H9 (cell line): ENCODE data around the gene ZNF12. TPM values are rescaled to one million over a fixed set of nuclear protein-coding genes. Genes with fewer than 3 reads are reported as not detected.
A peak's percentile ranks its signal among the peaks of the same experiment; 100 is the strongest.

Experiments
- DNase-seq: peaks from one replicate; pipeline ENCODE4 v3.0.0-alpha.2; 2017
- H2AFZ ChIP-seq: one replicate; pipeline ENCODE4 v1.6.1; 2013; ENCODE audit warnings: mild to moderate bottlenecking, low read length, control low read depth, moderate library complexity
- H2AK5ac ChIP-seq: 2 replicates; pipeline ENCODE4 v1.6.1; 2013; ENCODE audit warnings: low read length, control low read depth, mixed read lengths; ENCODE audit not compliant: insufficient read length
- H2BK120ac ChIP-seq: one replicate; pipeline ENCODE4 v1.6.1; 2013; ENCODE audit warnings: low read depth, mild to moderate bottlenecking, low read length, control low read depth, inconsistent platforms; ENCODE audit not compliant: poor library complexity, severe bottlenecking
- H2BK12ac ChIP-seq: 2 replicates; pipeline ENCODE4 v1.6.1; 2013; ENCODE audit warnings: low read length, control low read depth, mixed read lengths, low read depth; ENCODE audit not compliant: insufficient read length
- H2BK15ac ChIP-seq: 2 replicates; pipeline ENCODE4 v1.6.1; 2013; ENCODE audit warnings: low read depth, low read length, control low read depth
- H2BK20ac ChIP-seq: one replicate; pipeline ENCODE4 v1.6.1; 2013; ENCODE audit warnings: low read depth, mild to moderate bottlenecking, low read length, control low read depth, inconsistent platforms; ENCODE audit not compliant: poor library complexity, severe bottlenecking
- H2BK5ac ChIP-seq: 2 replicates; pipeline ENCODE4 v1.6.1; 2013; ENCODE audit warnings: low read length, control low read depth, mixed read lengths; ENCODE audit not compliant: insufficient read length
- H3K14ac ChIP-seq: 2 replicates; pipeline ENCODE4 v1.6.1; 2013; ENCODE audit warnings: low read length, control low read depth; ENCODE audit not compliant: insufficient read depth
- H3K18ac ChIP-seq: 2 replicates; pipeline ENCODE4 v1.6.1; 2013; ENCODE audit warnings: low read depth, mild to moderate bottlenecking, mixed read lengths, low read length, control low read depth; ENCODE audit not compliant: insufficient read length
- H3K23ac ChIP-seq: 2 replicates; pipeline ENCODE4 v1.6.1; 2013; ENCODE audit warnings: low read length, control low read depth, mixed read lengths, low read depth; ENCODE audit not compliant: insufficient read length
- H3K23me2 ChIP-seq: 2 replicates; pipeline ENCODE4 v1.6.1; 2013; ENCODE audit warnings: low read depth, mild to moderate bottlenecking, mixed read lengths, low read length, control low read depth; ENCODE audit not compliant: insufficient read length, poor library complexity, severe bottlenecking
- H3K27ac ChIP-seq: 2 replicates; pipeline ENCODE4 v1.5.1; 2013; ENCODE audit warnings: low read length, control low read depth, mixed read lengths, low read depth; ENCODE audit not compliant: insufficient read length
- H3K27me3 ChIP-seq: 2 replicates; pipeline ENCODE4 v1.6.1; 2013; ENCODE audit warnings: low read length, control low read depth, inconsistent platforms; ENCODE audit not compliant: insufficient read depth
- H3K4ac ChIP-seq: 2 replicates; pipeline ENCODE4 v1.6.1; 2013; ENCODE audit warnings: low read depth, mild to moderate bottlenecking, control low read depth, inconsistent platforms, low read length, moderate library complexity
- H3K4me1 ChIP-seq: 2 replicates; pipeline ENCODE4 v1.6.1; 2013; ENCODE audit warnings: low read length, control low read depth, inconsistent platforms; ENCODE audit not compliant: insufficient read depth
- H3K4me2 ChIP-seq: 2 replicates; pipeline ENCODE4 v1.6.1; 2013; ENCODE audit warnings: low read length, control low read depth, mixed read lengths; ENCODE audit not compliant: insufficient read length, insufficient read depth
- H3K56ac ChIP-seq: 2 replicates; pipeline ENCODE4 v1.6.1; 2013; ENCODE audit warnings: low read depth, mild to moderate bottlenecking, mixed read lengths, low read length, control low read depth; ENCODE audit not compliant: insufficient read length
- H3K79me1 ChIP-seq: 2 replicates; pipeline ENCODE4 v1.6.1; 2013; ENCODE audit warnings: low read depth, mild to moderate bottlenecking, moderate library complexity, low read length, control low read depth, inconsistent platforms; ENCODE audit not compliant: insufficient read depth, poor library complexity, severe bottlenecking
- H3K79me2 ChIP-seq: 2 replicates; pipeline ENCODE4 v1.6.1; 2013; ENCODE audit warnings: low read length, control low read depth, inconsistent platforms; ENCODE audit not compliant: insufficient read depth
- H3K9ac ChIP-seq: 2 replicates; pipeline ENCODE4 v1.6.1; 2013; ENCODE audit warnings: low read length, control low read depth, mixed read lengths; ENCODE audit not compliant: insufficient read length; ENCODE audit errors: extremely low read depth
- H3K9me3 ChIP-seq: one replicate; pipeline ENCODE4 v1.6.1; 2013; ENCODE audit warnings: low read depth, low read length, inconsistent platforms; ENCODE audit not compliant: control insufficient read depth
- H3T11ph ChIP-seq: one replicate; pipeline ENCODE4 v1.6.1; 2013; ENCODE audit warnings: mild to moderate bottlenecking, low read length, control low read depth, inconsistent platforms
- H4K20me1 ChIP-seq: one replicate; pipeline ENCODE4 v1.6.1; 2013; ENCODE audit not compliant: control insufficient read depth, insufficient read length, insufficient read depth
- H4K5ac ChIP-seq: 2 replicates; pipeline ENCODE4 v1.6.1; 2013; ENCODE audit warnings: low read depth, mild to moderate bottlenecking, mixed read lengths, low read length, control low read depth; ENCODE audit not compliant: insufficient read length
- H4K8ac ChIP-seq: replicated peaks from 2 replicates; pipeline ENCODE4 v1.6.1; 2013; ENCODE audit warnings: low read length, control low read depth, mixed read lengths, low read depth; ENCODE audit not compliant: insufficient read length
- H4K91ac ChIP-seq: 2 replicates; pipeline ENCODE4 v1.6.1; 2013; ENCODE audit warnings: low read depth, mild to moderate bottlenecking, moderate library complexity, mixed read lengths, low read length, control low read depth; ENCODE audit not compliant: insufficient read length
- H3K27ac Mint-ChIP-seq, 3 experiments: 2 replicates in 2 of 3; 3 replicates in 1 of 3; pipeline ENCODE4 v1.8.0; 2020 to 2021; ENCODE audit warnings: mixed read lengths in 3 of 3, mild to moderate bottlenecking in 1 of 3, moderate library complexity in 1 of 3
- H3K27me3 Mint-ChIP-seq: 2 replicates; pipeline ENCODE4 v1.8.0; 2021; ENCODE audit warnings: low read depth, mild to moderate bottlenecking, moderate library complexity, mixed read lengths
- H3K36me3 Mint-ChIP-seq, 3 experiments: 2 replicates in 2 of 3; 3 replicates in 1 of 3; pipeline ENCODE4 v1.8.0; 2020 to 2021; ENCODE audit warnings: low read depth in 3 of 3, mixed read lengths in 3 of 3; ENCODE audit not compliant: insufficient read depth in 1 of 3
- H3K4me1 Mint-ChIP-seq, 2 experiments: 2 replicates each; pipeline ENCODE4 v1.8.0; 2020; ENCODE audit warnings: mixed read lengths in 2 of 2
- H3K4me3 Mint-ChIP-seq, 2 experiments: 2 replicates in 1 of 2; 3 replicates in 1 of 2; pipeline ENCODE4 v1.8.0; 2020 to 2021; ENCODE audit warnings: mild to moderate bottlenecking in 2 of 2, mixed read lengths in 2 of 2, moderate library complexity in 1 of 2
- H3K9me3 Mint-ChIP-seq, 2 experiments: 2 replicates in 1 of 2; 3 replicates in 1 of 2; pipeline ENCODE4 v1.8.0; 2020; ENCODE audit warnings: mild to moderate bottlenecking in 2 of 2, mixed read lengths in 2 of 2, moderate library complexity in 1 of 2
- WGBS: extraction: QIAGEN DNeasy Blood & Tissue Kit; methylation state at CpG from one replicate; pipeline ENCODE4 v1.1.7; 2013; ENCODE audit warnings: missing lambda C conversion rate, low lambda C conversion rate, mixed read lengths; ENCODE audit not compliant: insufficient read length; ENCODE audit errors: extremely low coverage; 5-methylcytosine and 5-hydroxymethylcytosine counted together
- total RNA-seq: library from RNA; stranded (reverse); gene quantifications from 2 replicates; pipeline ENCODE4 v1.2.1, GENCODE V29; 2021
- TF ChIP-seq, protein P1 (sequence below): fragments of 200-600 bp; sonication (generic); conservative IDR thresholded peaks from 3 replicates; pipeline ENCODE4 v1.8.0; 2021; ENCODE audit warnings: antibody characterized with exemption, mild to moderate bottlenecking

Gene ZNF12
- total RNA-seq, 1 experiment from 2014 or later, result 19.1 TPM

GRCh38 chr7:6655636-6656385 is 50.9 kb downstream of the ZNF12 start:
- Histone ChIP-seq H3K9me3 (no peaks in the 10 kb centered on the region), H2BK20ac (no peak overlapping the region), H3K23ac (no peak overlapping the region), H2AFZ (no peak overlapping the region), H2BK5ac (no peak overlapping the region), H3K4me2 (no peak overlapping the region), H4K5ac (no peak overlapping the region), H3K4me1 (no peaks in the 10 kb centered on the region), H2BK15ac (no peak overlapping the region), H3K79me1 (no peaks in the 10 kb centered on the region), H2BK12ac (no peak overlapping the region), H3K79me2 (no peaks in the 10 kb centered on the region), H3K18ac (no peak overlapping the region), H3K27me3 (no peaks in the 10 kb centered on the region), H4K91ac (no peak overlapping the region), H3K23me2 (no peaks in the 10 kb centered on the region), H4K20me1 (no peaks in the 10 kb centered on the region), H3K4ac (no peak overlapping the region), H3K14ac (no peak overlapping the region; the same call in 1 of the 2 replicates), H3K9ac (no peak overlapping the region), H3K56ac (no peak overlapping the region), H3T11ph (no peak overlapping the region), H3K27ac (no peak overlapping the region), H4K8ac (no peak overlapping the region), H2AK5ac (no peak overlapping the region), H2BK120ac (no peak overlapping the region)
- WGBS, result no CpG with 5 or more reads among the region's 17 CpGs
- TF ChIP-seq, protein P1, sequence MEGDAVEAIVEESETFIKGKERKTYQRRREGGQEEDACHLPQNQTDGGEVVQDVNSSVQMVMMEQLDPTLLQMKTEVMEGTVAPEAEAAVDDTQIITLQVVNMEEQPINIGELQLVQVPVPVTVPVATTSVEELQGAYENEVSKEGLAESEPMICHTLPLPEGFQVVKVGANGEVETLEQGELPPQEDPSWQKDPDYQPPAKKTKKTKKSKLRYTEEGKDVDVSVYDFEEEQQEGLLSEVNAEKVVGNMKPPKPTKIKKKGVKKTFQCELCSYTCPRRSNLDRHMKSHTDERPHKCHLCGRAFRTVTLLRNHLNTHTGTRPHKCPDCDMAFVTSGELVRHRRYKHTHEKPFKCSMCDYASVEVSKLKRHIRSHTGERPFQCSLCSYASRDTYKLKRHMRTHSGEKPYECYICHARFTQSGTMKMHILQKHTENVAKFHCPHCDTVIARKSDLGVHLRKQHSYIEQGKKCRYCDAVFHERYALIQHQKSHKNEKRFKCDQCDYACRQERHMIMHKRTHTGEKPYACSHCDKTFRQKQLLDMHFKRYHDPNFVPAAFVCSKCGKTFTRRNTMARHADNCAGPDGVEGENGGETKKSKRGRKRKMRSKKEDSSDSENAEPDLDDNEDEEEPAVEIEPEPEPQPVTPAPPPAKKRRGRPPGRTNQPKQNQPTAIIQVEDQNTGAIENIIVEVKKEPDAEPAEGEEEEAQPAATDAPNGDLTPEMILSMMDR, result no peak
- Mint-ChIP-seq H3K4me3 (no peak overlapping the region), H3K36me3 (peaks cover 13 to 19% (median 15%) of the 10 kb centered on the region in 3 experiments), H3K4me1 (peaks cover 13 to 17% of the 10 kb centered on the region in 2 experiments), H3K9me3 (peaks cover 0 to 3% of the 10 kb centered on the region in 2 experiments; a peak in 3 of 5 replicates), H3K27me3 (no peaks in the 10 kb centered on the region), H3K27ac (peak overlapping the region in 1 of 3 experiments; percentile 40; a peak in 1 of 7 replicates)
- no peak for DNase-seq
